ENCODE data around the gene RCN2.
"Not testable (repeated sequence)": the region's sequence is repeated elsewhere in the genome, so short reads cannot be mapped to it uniquely, and the experiment has no call there.

The RCN2 gene

GRCh38 chr15:76935620-76936019, 4.1 kb downstream of the RCN2 start:
- DNase-seq: no peak

- no peak for DNase-seq
Observed at GRCh38 chr15:76936671-76937070, 5.1 kb downstream of the RCN2 start.

DNA sequence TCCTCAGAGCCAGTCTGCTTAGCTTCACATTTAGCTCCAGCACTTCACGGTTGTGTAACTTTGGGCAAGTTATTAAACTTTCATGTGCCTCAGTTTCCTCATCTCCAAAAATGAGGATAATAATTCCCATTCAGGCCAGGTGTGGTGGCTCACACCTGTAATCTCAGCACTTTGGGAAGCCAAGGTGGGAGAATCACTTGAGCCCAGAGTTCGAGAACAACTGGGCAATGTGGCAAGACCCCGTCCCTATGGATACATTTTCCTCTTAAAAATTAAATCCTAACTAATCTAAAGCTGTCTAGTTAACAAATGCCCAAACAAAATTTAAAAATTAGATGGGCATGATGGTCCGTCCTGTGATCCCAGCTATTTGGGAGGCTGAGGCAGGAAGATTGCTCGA, 7.2 kb downstream of the RCN2 start:
- no peak for DNase-seq

- no peak for DNase-seq
Observed at GRCh38 chr15:76939715-76940114, 8.2 kb downstream of the RCN2 start.

GRCh38 chr15:76941636-76942035, 10.1 kb downstream of the RCN2 start:
- DNase-seq: no peak

DNA sequence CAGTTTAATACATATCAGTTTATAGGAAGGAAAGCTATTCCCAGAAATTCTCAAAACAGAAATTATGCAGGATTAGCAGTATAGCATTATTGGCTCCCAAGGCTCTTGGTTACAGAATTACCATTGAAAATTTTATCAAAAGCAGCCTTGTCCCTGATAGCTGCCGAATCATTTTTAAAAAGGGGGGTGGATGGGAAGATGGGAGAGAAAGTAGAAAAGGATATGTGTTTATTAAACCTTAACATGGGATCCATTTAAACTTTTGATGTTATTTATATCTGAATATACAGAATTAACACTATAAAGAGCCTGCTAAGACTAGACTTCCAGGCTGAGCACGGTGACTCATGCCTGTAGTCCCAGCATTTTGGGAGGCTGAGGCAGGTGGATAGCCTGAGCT, 10.8 kb downstream of the RCN2 start:
- DNase-seq: no peak

DNA sequence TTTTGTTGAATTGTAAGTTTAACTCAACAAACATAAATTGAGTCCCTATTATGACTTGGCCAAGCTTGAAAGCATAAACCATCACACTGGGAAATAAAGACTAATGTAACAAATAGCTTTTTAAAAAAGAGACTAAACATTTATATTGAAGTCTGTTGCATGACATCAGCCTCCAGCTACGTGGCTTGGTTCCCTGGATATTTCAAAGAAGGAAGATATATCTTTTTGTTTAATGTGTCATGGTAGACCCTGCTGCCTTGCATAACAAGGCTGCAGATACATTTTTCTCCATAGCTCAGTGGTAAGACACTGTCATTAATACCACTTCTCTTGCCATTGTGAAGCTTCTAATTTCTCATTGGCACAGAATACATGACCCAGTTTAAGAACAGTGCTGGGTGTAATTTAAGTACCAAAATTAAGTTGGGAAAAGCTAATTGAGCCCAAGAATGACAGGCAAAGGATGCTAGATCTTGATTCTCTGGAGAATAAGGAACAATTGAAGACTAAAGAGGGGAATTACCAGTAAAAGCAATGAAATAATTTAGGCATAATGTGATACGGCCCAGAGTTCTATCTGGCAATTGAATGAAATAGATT, 14.0 kb downstream of the RCN2 start:
- no peak for DNase-seq

GRCh38 chr15:76947454-76947853, 15.9 kb downstream of the RCN2 start:
- DNase-seq: no peak

DNA sequence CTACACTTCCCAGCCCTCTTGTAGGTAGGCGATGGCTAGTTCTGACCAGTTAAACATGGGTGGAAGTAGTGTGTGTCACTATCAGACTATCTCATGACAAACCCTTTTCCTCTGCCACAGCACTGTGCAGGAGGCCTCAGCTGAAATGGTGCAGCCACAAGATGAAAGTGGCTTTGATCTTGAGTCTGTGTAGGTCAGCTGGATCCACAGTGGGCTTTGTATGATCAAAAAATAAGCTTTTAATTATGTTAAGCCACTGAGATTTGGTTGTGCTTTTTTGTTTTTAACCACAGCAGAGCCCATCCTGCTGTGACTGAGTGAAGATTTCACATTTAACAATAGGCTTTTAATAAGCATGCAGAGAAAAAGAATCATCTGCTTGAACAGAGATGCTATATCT, 19.7 kb downstream of the RCN2 start:
- DNase-seq: no peak

GRCh38 chr15:76953913-76954312, 22.4 kb downstream of the RCN2 start:
- DNase-seq: no peak

GRCh38 chr15:76954744-76955143, 23.2 kb downstream of the RCN2 start:
- DNase-seq: no peak

- DNase-seq: no peak
Observed at GRCh38 chr15:76961268-76962011, 29.9 kb downstream of the RCN2 start.

DNA sequence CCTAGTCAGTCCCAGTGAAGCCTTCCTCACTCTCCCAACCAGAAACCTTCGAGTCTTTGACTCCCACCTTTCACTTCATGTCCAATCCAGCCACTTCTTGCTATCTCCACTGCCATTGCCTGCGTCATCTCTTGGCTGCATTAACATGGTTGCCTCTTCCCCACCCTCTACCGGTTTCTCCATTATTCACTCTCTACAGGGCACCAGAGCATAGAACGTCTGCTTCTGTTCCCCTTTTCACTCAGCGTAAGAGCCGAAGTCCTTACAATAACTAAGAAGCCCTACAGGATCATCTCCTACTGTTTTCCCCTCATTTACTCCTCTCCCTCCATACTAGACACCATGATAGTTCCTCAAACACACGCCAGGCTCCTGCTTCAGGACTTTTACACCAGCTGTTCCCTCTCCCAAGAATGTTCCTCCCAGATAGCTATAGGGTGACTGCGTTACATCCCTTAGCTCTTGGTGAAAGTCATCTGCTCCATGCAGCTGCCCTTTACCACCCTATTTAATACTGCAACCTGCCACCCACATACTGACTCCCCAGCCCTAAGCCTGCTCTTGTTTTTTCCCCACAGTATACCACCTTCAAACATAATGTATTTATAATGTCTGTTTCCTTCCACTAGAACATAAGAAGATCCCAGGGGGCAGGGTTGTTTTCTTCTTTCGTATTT, 30.9 kb downstream of the RCN2 start:
- DNase-seq: no peak

- no peak for DNase-seq
Observed at GRCh38 chr15:76963596-76963995, 32.0 kb downstream of the RCN2 start.

GRCh38 chr15:76964157-76964556, 32.6 kb downstream of the RCN2 start:
- no peak for DNase-seq

DNA sequence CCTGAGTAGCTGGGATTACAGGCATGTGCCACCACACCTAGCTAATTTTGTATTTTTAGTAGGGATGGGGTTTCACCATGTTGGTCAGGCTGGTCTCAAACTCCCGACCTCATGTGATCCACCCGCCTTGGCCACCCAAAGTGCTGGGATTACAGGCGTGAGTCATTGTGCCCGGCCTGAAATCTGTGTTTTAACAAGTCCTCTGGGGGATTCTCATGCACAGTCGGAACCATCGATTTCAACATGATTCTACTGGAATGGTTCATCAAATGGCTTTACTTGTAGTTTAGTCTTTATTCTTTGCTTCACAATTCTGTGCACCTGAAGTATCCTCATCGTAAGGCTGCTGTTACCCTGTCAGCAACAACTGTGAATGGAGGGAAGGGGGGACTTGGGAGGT, 34.5 kb downstream of the RCN2 start:
- DNase-seq: not testable (repeated sequence)

DNA sequence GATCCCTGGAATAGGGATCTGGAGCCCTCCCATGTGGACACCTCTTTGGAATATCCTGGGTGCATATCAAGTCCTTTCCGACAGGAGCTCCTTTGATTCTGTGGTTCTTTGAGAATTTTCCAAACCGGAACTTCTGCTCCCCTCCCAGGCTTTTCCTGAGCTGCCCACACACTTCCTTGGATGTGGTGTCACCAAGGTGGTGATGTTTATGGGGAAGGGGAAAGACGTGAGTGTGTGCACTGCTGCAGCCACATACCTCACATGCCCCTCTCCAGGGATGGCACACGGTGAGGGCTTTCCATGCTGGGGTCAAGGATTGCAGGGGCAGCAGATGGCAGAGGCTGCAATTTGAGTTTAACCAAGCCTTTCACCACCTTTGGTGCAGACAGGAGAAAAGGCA, 35.5 kb downstream of the RCN2 start:
- DNase-seq: no peak

DNA sequence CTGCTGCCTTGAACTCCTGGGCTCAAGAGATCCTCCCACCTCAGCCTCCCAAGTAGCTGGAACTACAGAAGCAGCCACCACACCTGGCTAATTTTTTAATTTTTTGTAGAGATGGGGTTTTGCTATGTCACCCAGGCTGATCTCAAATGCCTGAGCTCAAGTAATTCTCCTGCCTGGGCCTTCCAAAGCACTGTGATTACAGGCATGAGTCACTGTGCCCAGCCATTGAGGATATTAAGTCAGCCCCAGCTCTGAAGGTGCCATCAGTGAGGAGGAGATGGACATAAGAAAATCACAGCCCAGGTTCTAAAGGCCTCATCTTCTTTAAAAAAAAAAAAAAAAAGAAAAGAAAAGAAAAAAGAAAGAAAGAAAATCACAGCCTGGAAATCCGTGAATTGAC, 36.8 kb downstream of the RCN2 start:
- DNase-seq: no peak

- no peak for DNase-seq
Observed at GRCh38 chr15:76972389-76973361, 41.1 kb downstream of the RCN2 start.

- DNase-seq: peak; percentile 84
Observed at GRCh38 chr15:76973362-76973743, 41.8 kb downstream of the RCN2 start.

DNA sequence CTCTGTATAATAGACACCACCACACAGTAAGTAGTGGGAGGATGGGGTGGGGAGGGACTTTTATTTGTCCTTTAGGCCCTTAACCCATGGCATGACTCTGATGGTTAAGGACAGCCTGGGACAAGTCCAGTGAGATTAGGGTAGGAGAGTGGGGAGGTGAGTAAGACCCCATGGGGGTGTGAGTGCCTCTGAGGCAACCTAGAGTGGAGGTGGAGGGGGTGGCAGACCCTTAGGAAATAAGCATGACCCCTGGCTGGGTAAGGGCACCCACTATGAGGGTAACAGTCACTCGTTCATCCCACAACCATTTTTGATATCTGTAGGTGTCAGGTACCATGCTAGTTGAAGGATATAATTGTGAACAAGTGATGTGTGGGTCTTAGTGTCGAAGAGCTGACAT, 42.4 kb downstream of the RCN2 start:
- no peak for DNase-seq

- no peak for DNase-seq
Observed at GRCh38 chr15:76974456-76975036, 43.0 kb downstream of the RCN2 start.

DNA sequence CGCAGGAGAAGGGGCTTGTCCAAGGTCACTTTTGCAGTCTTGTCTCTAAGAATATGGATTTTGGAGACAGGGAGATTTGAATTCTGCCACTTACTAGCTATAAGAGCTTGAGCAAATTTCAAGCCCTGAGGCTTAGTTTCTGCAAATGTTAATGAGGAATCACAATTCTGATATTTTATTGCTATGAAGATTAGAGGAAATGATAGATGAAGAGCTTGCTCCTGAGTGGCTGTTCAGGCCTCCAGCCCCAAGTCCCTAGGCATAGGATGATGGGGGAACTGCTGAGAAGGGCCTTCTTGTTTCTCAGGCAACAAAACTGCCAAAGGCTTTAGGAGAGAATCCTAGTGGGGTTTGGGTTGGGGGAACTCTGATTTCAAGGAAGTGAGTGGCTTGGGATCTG, 44.6 kb downstream of the RCN2 start:
- DNase-seq: no peak

Measured in stimulated activated CD8-positive, alpha-beta memory T cell treated with anti-CD3 and anti-CD28 coated beads, Interleukin-4, amount 100 ng/mL, for 48 hours (primary cell).